ENCODE data around the gene SMG1.
"Not testable (repeated sequence)": the region's sequence is repeated elsewhere in the genome, so short reads cannot be mapped to it uniquely, and the experiment has no call there.

The SMG1 gene

GRCh38 chr16:18796377-18796776 is 129.8 kb downstream of the SMG1 start:
- no peak for DNase-seq

GRCh38 chr16:18792836-18793433 is 133.3 kb downstream of the SMG1 start:
- no peak for DNase-seq

- peak; percentile 92 for DNase-seq
Measured at GRCh38 chr16:18789850-18790706, 136.1 kb downstream of the SMG1 start, which contains the start of gene RPS15A. Gene RPS15A (minus strand): TSS chr16:18790334. CDS start chr16:18789113, 1,221 bp downstream.

GRCh38 chr16:18789515-18789849 is 136.7 kb downstream of the SMG1 start:
- DNase-seq = no peak

- DNase-seq = no peak
Measured at GRCh38 chr16:18788828-18789514, 137.2 kb downstream of the SMG1 start.

- DNase-seq = no peak
Measured at GRCh38 chr16:18784917-18785623, 141.1 kb downstream of the SMG1 start.

GRCh38 chr16:18783430-18784341 is 142.5 kb downstream of the SMG1 start:
- no peak for DNase-seq

GRCh38 chr16:18782697-18783429 is 143.3 kb downstream of the SMG1 start:
- DNase-seq = no peak

- DNase-seq = not testable (repeated sequence)
Measured at GRCh38 chr16:18781232-18781631, 145.0 kb downstream of the SMG1 start.

- DNase-seq = not testable (repeated sequence)
Measured at GRCh38 chr16:18780460-18781026, 145.7 kb downstream of the SMG1 start.

GRCh38 chr16:18777664-18778063 is 148.5 kb downstream of the SMG1 start:
- DNase-seq = not testable (repeated sequence)

GRCh38 chr16:18776334-18776733 is 149.9 kb downstream of the SMG1 start:
- not testable (repeated sequence) for DNase-seq

GRCh38 chr16:18774651-18775050 is 151.6 kb downstream of the SMG1 start:
- not testable (repeated sequence) for DNase-seq

- DNase-seq = not testable (repeated sequence)
Measured at GRCh38 chr16:18772171-18772570, 154.0 kb downstream of the SMG1 start.

GRCh38 chr16:18770336-18770962 is 155.8 kb downstream of the SMG1 start:
- not testable (repeated sequence) for DNase-seq

- DNase-seq = not testable (repeated sequence)
Measured at GRCh38 chr16:18767217-18767616, 159.0 kb downstream of the SMG1 start.

GRCh38 chr16:18762713-18763112 is 163.5 kb downstream of the SMG1 start:
- DNase-seq = not testable (repeated sequence)

- DNase-seq = peak; percentile 11
Measured at GRCh38 chr16:18759598-18760520, 166.3 kb downstream of the SMG1 start.

Data from NK-92 treated with Interleukin-12 subunit alpha and Interleukin-12 subunit beta, amount 100 ng/mL, for 24 hours (cell line).